Cerebellar cortex (tissue), 1 donor: Measurements from ENCODE around the gene VPS39.

Source experiments
- DNase-seq: peaks from one replicate; pipeline ENCODE4 v3.0.0-alpha.2; 2015; ENCODE audit warnings: low spot score

VPS39 gene

GRCh38 chr15:42201801-42202200 is 6.3 kb downstream of the VPS39 start:
- no peak for DNase-seq

- no peak for DNase-seq
These were observed 9.0 kb downstream of the VPS39 start for GRCh38 chr15:42199126-42199525.

GRCh38 chr15:42198516-42198915 is 9.6 kb downstream of the VPS39 start:
- no peak for DNase-seq

- DNase-seq: no peak
These were observed 13.6 kb downstream of the VPS39 start for GRCh38 chr15:42194513-42194912.

- DNase-seq: no peak
These were observed 14.7 kb downstream of the VPS39 start for GRCh38 chr15:42193383-42193782.

- no peak for DNase-seq
These were observed 16.3 kb downstream of the VPS39 start for GRCh38 chr15:42191610-42192346.

- DNase-seq: no peak
These were observed 17.7 kb downstream of the VPS39 start for GRCh38 chr15:42190370-42190769.

GRCh38 chr15:42185801-42186200 is 22.3 kb downstream of the VPS39 start:
- no peak for DNase-seq

GRCh38 chr15:42184736-42185135 is 23.4 kb downstream of the VPS39 start:
- DNase-seq: no peak

GRCh38 chr15:42184296-42184695 is 23.8 kb downstream of the VPS39 start:
- DNase-seq: no peak

- no peak for DNase-seq
These were observed 25.1 kb downstream of the VPS39 start for GRCh38 chr15:42182961-42183360.

GRCh38 chr15:42182328-42182886 is 25.7 kb downstream of the VPS39 start:
- no peak for DNase-seq

GRCh38 chr15:42178056-42178455 is 30.0 kb downstream of the VPS39 start:
- no peak for DNase-seq

- DNase-seq: no peak
These were observed 32.4 kb downstream of the VPS39 start for GRCh38 chr15:42175671-42176070.

GRCh38 chr15:42172475-42172874 is 35.6 kb downstream of the VPS39 start:
- no peak for DNase-seq

- no peak for DNase-seq
These were observed 36.3 kb downstream of the VPS39 start for GRCh38 chr15:42171795-42172194.

GRCh38 chr15:42171122-42171521 is 37.0 kb downstream of the VPS39 start:
- DNase-seq: no peak

GRCh38 chr15:42166225-42166940 is 41.7 kb downstream of the VPS39 start:
- no peak for DNase-seq

- no peak for DNase-seq
These were observed 43.0 kb downstream of the VPS39 start for GRCh38 chr15:42165106-42165505.

- DNase-seq: no peak
These were observed 44.1 kb downstream of the VPS39 start for GRCh38 chr15:42163947-42164550.

- no peak for DNase-seq
These were observed 44.8 kb downstream of the VPS39 start for GRCh38 chr15:42163291-42163690.

- no peak for DNase-seq
These were observed 48.0 kb downstream of the VPS39 start for GRCh38 chr15:42160136-42160535.
